Neural crest cell (in vitro differentiated cells): ENCODE measurements around the gene MSANTD4. TPM values are rescaled to one million over a fixed set of nuclear protein-coding genes. Genes with fewer than 3 reads are reported as not detected.

Source experiments
- DNase-seq: peaks from one replicate; pipeline ENCODE4 v3.0.0; 2021; ENCODE audit warnings: low read depth, mixed read lengths, low spot score
- H3K27ac Mint-ChIP-seq: one replicate; pipeline ENCODE4 v1.8.0; 2021; ENCODE audit warnings: mild to moderate bottlenecking, mixed read lengths; ENCODE audit not compliant: unreplicated experiment
- H3K27me3 Mint-ChIP-seq: 2 replicates; pipeline ENCODE4 v1.8.0; 2021; ENCODE audit warnings: low read depth, mild to moderate bottlenecking, mixed read lengths
- H3K36me3 Mint-ChIP-seq: 2 replicates; pipeline ENCODE4 v1.8.0; 2021; ENCODE audit warnings: low read depth, mild to moderate bottlenecking, mixed read lengths
- H3K4me1 Mint-ChIP-seq: 2 replicates; pipeline ENCODE4 v1.8.0; 2021; ENCODE audit warnings: mixed read lengths
- H3K4me3 Mint-ChIP-seq: one replicate; pipeline ENCODE4 v1.8.0; 2021; ENCODE audit warnings: mild to moderate bottlenecking, mixed read lengths
- H3K9me3 Mint-ChIP-seq: 2 replicates; pipeline ENCODE4 v1.8.0; 2021; ENCODE audit warnings: mixed read lengths
- total RNA-seq: library from RNA; stranded (reverse); gene quantifications from 2 replicates; pipeline ENCODE4 v1.2.1, GENCODE V29; 2021
- TF ChIP-seq, protein P1 (sequence below): fragments of 200-600 bp; sonication (generic); conservative IDR thresholded peaks from 2 replicates; pipeline ENCODE4 v1.5.0; 2021; ENCODE audit warnings: antibody characterized with exemption, mild to moderate bottlenecking

The MSANTD4 gene
- total RNA-seq, 1 donor from 2014 or later: 21.8 TPM

DNA sequence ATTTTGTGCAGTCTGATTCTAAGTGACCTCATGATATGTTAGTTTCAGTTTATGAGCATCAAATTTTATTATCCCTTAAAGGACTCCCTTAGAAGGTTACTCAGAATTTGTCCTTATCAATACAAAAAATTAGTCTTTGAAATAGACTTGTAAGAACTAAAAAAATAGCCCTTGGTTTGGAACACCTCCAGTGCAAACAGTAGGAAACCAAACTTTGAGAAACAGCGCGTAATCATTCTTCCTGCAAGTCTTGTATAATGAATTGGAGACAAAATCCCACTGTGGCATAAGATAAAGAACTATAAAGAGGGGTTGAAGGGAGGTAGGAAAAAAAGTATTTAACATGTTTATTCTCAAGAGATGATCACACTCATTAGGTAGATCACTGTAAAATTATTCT is 10.8 kb upstream of the MSANTD4 start:
- H3K4me1 Mint-ChIP-seq: peaks cover 10% of the 10 kb centered on the region
- no peak overlapping the region for H3K27ac Mint-ChIP-seq
- TF ChIP-seq, protein P1, sequence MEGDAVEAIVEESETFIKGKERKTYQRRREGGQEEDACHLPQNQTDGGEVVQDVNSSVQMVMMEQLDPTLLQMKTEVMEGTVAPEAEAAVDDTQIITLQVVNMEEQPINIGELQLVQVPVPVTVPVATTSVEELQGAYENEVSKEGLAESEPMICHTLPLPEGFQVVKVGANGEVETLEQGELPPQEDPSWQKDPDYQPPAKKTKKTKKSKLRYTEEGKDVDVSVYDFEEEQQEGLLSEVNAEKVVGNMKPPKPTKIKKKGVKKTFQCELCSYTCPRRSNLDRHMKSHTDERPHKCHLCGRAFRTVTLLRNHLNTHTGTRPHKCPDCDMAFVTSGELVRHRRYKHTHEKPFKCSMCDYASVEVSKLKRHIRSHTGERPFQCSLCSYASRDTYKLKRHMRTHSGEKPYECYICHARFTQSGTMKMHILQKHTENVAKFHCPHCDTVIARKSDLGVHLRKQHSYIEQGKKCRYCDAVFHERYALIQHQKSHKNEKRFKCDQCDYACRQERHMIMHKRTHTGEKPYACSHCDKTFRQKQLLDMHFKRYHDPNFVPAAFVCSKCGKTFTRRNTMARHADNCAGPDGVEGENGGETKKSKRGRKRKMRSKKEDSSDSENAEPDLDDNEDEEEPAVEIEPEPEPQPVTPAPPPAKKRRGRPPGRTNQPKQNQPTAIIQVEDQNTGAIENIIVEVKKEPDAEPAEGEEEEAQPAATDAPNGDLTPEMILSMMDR: no peak
- no peak for DNase-seq
- no peaks in the 10 kb centered on the region for H3K36me3 Mint-ChIP-seq
- H3K27me3 Mint-ChIP-seq: no peaks in the 10 kb centered on the region
- H3K4me3 Mint-ChIP-seq: no peak overlapping the region
- H3K9me3 Mint-ChIP-seq: no peaks in the 10 kb centered on the region

DNA sequence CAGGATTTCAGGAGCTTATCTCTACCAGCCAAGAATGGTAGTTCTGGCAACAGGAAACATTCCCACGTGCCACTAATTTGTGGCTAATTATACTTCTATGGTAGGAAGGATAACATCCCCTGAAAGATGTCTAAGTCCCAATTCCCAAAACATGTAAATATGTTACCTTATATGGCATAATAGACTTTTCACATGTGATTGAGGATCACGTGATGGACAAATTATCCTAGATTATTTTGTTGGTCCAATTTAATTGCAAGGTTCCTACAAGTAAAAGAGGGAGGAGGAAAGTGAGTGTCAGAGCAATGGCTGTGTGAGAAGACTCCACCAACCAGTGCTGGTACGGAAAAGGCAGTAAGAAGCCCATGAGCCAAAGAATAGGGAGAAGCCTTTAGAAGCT is 9.9 kb upstream of the MSANTD4 start:
- Mint-ChIP-seq H3K27me3 (no peaks in the 10 kb centered on the region), H3K27ac (no peak overlapping the region), H3K4me1 (peaks cover 10% of the 10 kb centered on the region), H3K4me3 (no peak overlapping the region), H3K36me3 (no peaks in the 10 kb centered on the region), H3K9me3 (peaks cover 2% of the 10 kb centered on the region)
- no peak for DNase-seq
- TF ChIP-seq, protein P1: no peak

DNA sequence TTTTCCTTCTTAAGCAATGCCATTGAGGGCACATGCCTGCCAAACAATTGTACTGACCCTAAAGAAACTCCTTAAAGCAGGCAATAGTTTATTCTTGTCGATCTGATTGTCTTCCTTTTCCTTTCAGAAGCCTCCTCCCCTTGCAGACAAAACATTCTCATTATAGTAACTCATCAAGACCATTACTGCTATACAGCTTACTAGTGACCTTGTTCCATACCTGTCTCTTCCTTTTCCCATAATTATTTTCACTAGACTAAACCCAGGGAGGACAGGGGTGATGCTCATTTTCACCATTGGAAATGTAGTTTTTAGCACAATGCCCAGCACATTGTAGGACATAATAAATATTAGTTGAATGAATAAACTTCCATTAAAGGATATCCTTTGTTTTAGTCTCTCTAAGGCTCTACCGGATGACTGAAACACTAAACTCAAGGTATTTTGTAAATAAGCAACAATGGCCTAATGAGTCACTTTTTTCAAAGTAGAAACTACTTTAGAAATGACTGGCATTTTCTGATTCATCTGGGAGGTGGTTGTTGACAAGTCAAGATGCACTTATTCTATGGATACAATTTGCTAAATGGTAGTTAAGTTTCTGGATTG is 9.3 kb upstream of the MSANTD4 start:
- H3K4me3 Mint-ChIP-seq: no peak overlapping the region
- H3K27ac Mint-ChIP-seq: no peak overlapping the region
- H3K9me3 Mint-ChIP-seq: peaks cover 2% of the 10 kb centered on the region
- TF ChIP-seq, protein P1: no peak
- peaks cover 10% of the 10 kb centered on the region for H3K4me1 Mint-ChIP-seq
- no peaks in the 10 kb centered on the region for H3K36me3 Mint-ChIP-seq
- DNase-seq: no peak
- no peaks in the 10 kb centered on the region for H3K27me3 Mint-ChIP-seq

DNA sequence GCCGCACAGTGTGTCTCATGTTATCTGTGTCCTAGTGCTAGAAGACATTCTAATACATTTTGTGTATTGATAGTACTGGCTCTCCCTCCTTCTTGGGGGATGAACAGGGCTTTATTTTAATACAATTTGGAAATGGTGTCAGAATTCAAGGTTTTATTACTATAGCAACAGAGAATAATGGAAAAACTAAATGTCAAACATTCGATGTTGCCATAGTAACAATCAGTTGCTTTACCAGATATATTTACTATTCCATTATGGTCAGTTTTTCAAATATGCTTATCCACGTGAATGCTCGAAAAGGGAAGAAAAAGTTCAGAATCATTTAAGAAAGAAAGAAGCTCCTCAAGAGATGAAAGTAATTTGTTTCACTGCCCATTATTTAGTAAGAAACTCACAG is 8.6 kb upstream of the MSANTD4 start:
- H3K27me3 Mint-ChIP-seq: no peaks in the 10 kb centered on the region
- H3K36me3 Mint-ChIP-seq: no peaks in the 10 kb centered on the region
- H3K4me3 Mint-ChIP-seq: no peak overlapping the region
- no peak for DNase-seq
- TF ChIP-seq, protein P1: no peak
- peaks cover 10% of the 10 kb centered on the region for H3K4me1 Mint-ChIP-seq
- no peak overlapping the region for H3K27ac Mint-ChIP-seq
- H3K9me3 Mint-ChIP-seq: peaks cover 5% of the 10 kb centered on the region

DNA sequence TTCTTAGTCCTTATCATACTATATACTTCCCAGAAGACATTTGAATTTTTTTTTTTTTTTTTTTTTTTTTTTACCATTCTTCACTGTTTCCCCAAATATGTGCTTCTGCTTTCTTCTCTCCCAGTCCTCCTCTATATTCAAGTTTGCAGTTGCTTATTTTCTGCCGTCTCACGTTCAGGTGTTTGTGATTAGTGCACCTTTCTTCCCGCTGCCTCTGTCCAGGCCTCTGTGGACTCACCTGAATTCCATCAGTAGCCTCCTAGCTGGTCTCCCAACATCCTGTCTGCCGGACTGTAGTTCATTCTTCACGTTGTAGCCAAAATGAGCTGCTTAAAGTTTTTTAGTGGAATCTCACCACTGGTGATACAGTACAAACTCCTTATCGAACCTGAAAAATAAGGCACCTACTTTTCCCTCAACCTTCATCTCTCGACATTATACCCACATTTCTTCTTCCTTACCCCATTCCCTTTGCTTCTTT is 795 bp upstream of the MSANTD4 start:
- no peak for DNase-seq
- H3K4me3 Mint-ChIP-seq: peak overlapping the region; percentile 97
- peaks cover 36% of the 10 kb centered on the region for H3K4me1 Mint-ChIP-seq
- H3K27ac Mint-ChIP-seq: no peak overlapping the region
- H3K27me3 Mint-ChIP-seq: peaks cover 4% of the 10 kb centered on the region
- peaks cover 5% of the 10 kb centered on the region for H3K9me3 Mint-ChIP-seq
- TF ChIP-seq, protein P1: no peak
- peaks cover 2% of the 10 kb centered on the region for H3K36me3 Mint-ChIP-seq
